Measurements from ENCODE around the gene CCDC12.

DNA sequence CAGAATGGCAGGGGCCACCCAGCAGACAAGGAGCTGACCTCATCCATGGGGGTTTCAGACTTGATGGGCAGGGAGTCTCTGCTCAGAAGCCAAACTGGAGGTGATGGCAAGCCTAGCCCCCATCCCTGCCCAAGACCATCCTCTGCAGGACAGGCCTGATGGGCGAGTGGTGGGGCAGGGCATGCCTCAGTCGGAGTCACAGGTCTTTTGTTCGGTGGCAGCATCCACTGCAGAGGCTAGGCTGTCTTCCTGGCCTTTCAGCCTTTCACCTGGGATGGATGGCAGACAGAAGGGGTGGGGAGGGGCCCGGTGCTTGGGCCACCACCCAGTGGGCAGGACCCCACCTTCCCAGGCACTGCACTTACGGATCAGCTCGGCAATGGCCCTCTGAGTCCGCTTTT is 54.7 kb downstream of the CCDC12 start:
- no peak for TF ChIP-seq EZH2 (IDR thresholded peaks at IDR 0.05)
- TF ChIP-seq, protein P1, sequence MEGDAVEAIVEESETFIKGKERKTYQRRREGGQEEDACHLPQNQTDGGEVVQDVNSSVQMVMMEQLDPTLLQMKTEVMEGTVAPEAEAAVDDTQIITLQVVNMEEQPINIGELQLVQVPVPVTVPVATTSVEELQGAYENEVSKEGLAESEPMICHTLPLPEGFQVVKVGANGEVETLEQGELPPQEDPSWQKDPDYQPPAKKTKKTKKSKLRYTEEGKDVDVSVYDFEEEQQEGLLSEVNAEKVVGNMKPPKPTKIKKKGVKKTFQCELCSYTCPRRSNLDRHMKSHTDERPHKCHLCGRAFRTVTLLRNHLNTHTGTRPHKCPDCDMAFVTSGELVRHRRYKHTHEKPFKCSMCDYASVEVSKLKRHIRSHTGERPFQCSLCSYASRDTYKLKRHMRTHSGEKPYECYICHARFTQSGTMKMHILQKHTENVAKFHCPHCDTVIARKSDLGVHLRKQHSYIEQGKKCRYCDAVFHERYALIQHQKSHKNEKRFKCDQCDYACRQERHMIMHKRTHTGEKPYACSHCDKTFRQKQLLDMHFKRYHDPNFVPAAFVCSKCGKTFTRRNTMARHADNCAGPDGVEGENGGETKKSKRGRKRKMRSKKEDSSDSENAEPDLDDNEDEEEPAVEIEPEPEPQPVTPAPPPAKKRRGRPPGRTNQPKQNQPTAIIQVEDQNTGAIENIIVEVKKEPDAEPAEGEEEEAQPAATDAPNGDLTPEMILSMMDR (IDR thresholded peaks at IDR 0.05) = no peak
- TF ChIP-seq EZH2phosphoT487 (IDR thresholded peaks at IDR 0.05) = no peak
